GM12878 (cell line): Measurements from ENCODE around the gene OR8U1. TPM values are rescaled to one million over a fixed set of nuclear protein-coding genes. Genes with fewer than 3 reads are reported as not detected.

Source experiments
- ATAC-seq: fragments of 200-7000 bp; cut with Tn5 transposase; 3 replicates; pipeline ENCODE4 v1.9.1; 2020; ENCODE audit warnings: mild to moderate bottlenecking, moderate library complexity
- BruUV-seq: library from RNA; stranded (reverse); fragments of 400-500 nt; replicated peaks from 2 replicates; lab custom pipeline; 2021; lab: Mats Ljungman, UMichigan
- CTCF ChIA-PET: fragments of 300-600 bp; sonication (Branson Sonifier 250); formaldehyde crosslinking; extraction: SDS; loops from one replicate; lab custom pipeline; 2021; ENCODE audit warnings: inconsistent platforms; lab: Yijun Ruan, JAX
- POLR2A ChIA-PET: fragments of 350-600 bp; formaldehyde crosslinking; extraction: SDS; loops from one replicate; lab custom pipeline; 2021; ENCODE audit warnings: inconsistent platforms; lab: Charles Lee
- RAD21 ChIA-PET: fragments of 300-600 bp; sonication (Branson Sonifier 250); formaldehyde crosslinking; loops from one replicate; lab custom pipeline; 2023; ENCODE audit warnings: antibody characterized with exemption; ENCODE audit not compliant: unreplicated experiment; lab: Charles Lee
- SMC1A ChIA-PET: fragments of 300-600 bp; sonication (Branson Sonifier 250); formaldehyde crosslinking; loops from one replicate; lab custom pipeline; 2023; ENCODE audit not compliant: unreplicated experiment, uncharacterized antibody; lab: Charles Lee
- DNase-seq: peaks from one replicate; pipeline ENCODE4 v3.0.0-alpha.2; 2011; ENCODE audit warnings: low read depth, low spot score
- FAIRE-seq: peaks from 3 replicates; lab custom pipeline; 2011; peaks lifted over from hg19 to GRCh38; lab: Jason Lieb, UNC
- H2AFZ ChIP-seq: 2 replicates; pipeline ENCODE4 v1.6.0; 2011; ENCODE audit warnings: low read depth, low read length, control low read depth; ENCODE audit not compliant: control insufficient read depth
- H3K27ac ChIP-seq: 2 replicates; pipeline ENCODE4 v1.5.1; 2011; ENCODE audit warnings: control low read depth; ENCODE audit not compliant: control insufficient read depth, insufficient read depth
- H3K27me3 ChIP-seq, 2 experiments: replicated peaks in 1 of 2; 2 replicates each; pipeline versions ENCODE4 v1.6.0 to v1.6.1; 2011; ENCODE audit warnings: low read length in 1 of 2; ENCODE audit not compliant: control insufficient read depth in 2 of 2, insufficient read depth in 2 of 2
- H3K36me3 ChIP-seq, 2 experiments: 2 replicates each; pipeline ENCODE4 v1.5.1; 2011; ENCODE audit warnings: low read length in 1 of 2; ENCODE audit not compliant: control insufficient read depth in 2 of 2, insufficient read depth in 2 of 2
- H3K4me1 ChIP-seq: 2 replicates; pipeline ENCODE4 v1.6.1; 2011; ENCODE audit warnings: mild to moderate bottlenecking, low read length, moderate library complexity, mixed read lengths; ENCODE audit not compliant: control insufficient read depth, insufficient read depth
- H3K4me2 ChIP-seq: 2 replicates; pipeline ENCODE4 v1.6.0; 2011; ENCODE audit warnings: control low read depth; ENCODE audit not compliant: control insufficient read depth, insufficient read depth
- H3K4me3 ChIP-seq: fragments of 200-600 bp; sonication (generic); 2 replicates; pipeline ENCODE4 v1.5.1; 2016
- H3K79me2 ChIP-seq: 2 replicates; pipeline ENCODE4 v1.6.0; 2011; ENCODE audit warnings: low read length; ENCODE audit not compliant: control insufficient read depth, insufficient read depth
- H3K9ac ChIP-seq: 2 replicates; pipeline ENCODE4 v1.8.0; 2011; ENCODE audit warnings: low read length, control low read depth, mixed read lengths; ENCODE audit not compliant: control insufficient read depth, insufficient read depth
- H3K9me3 ChIP-seq: replicated peaks from 3 replicates; pipeline ENCODE4 v1.5.1; 2011; ENCODE audit warnings: mild to moderate bottlenecking, low read length; ENCODE audit not compliant: control insufficient read depth, insufficient read depth
- H4K20me1 ChIP-seq: 2 replicates; pipeline ENCODE4 v1.6.0; 2011; ENCODE audit not compliant: control insufficient read depth, insufficient read depth
- ELK1 ChIP-seq: IDR thresholded peaks from 2 replicates; pipeline ENCODE4 v1.6.1; 2012; ENCODE audit warnings: low read depth, low read length, improper control_type of control experiment
- GABPA ChIP-seq: IDR thresholded peaks from 2 replicates; pipeline ENCODE4 v1.6.1; 2014; ENCODE audit warnings: antibody characterized with exemption, low read depth, mild to moderate bottlenecking, inconsistent platforms
- HDAC6 ChIP-seq: fragments of 200-600 bp; sonication (generic); IDR thresholded peaks from one replicate; pipeline ENCODE4 v1.8.0; 2017; ENCODE audit warnings: antibody characterized with exemption; ENCODE audit not compliant: unreplicated experiment
- IKZF1 ChIP-seq: fragments of 450-650 bp; conservative IDR thresholded peaks from 2 replicates; pipeline ENCODE4 v1.6.1; 2017; ENCODE audit warnings: antibody characterized with exemption, mild to moderate bottlenecking
- MLLT1 ChIP-seq: fragments of 450-650 bp; IDR thresholded peaks from 2 replicates; pipeline ENCODE4 v1.6.1; 2016; ENCODE audit warnings: mild to moderate bottlenecking
- MTA3 ChIP-seq: IDR thresholded peaks from 2 replicates; pipeline ENCODE4 v1.6.1; 2012; ENCODE audit warnings: low read length, inconsistent platforms, borderline replicate concordance
- NFIC ChIP-seq: IDR thresholded peaks from 2 replicates; pipeline ENCODE4 v1.6.1; 2012; ENCODE audit warnings: low read depth, mild to moderate bottlenecking, inconsistent platforms, low read length, moderate library complexity
- PKNOX1 ChIP-seq: fragments of 450-650 bp; IDR thresholded peaks from 2 replicates; pipeline ENCODE4 v1.6.1; 2016; ENCODE audit warnings: mild to moderate bottlenecking
- SUPT20H ChIP-seq: IDR thresholded peaks from 2 replicates; pipeline ENCODE4 v1.6.1; 2011; ENCODE audit warnings: low read depth, mild to moderate bottlenecking, low read length, moderate library complexity, borderline replicate concordance; ENCODE audit not compliant: control insufficient read depth
- TARDBP ChIP-seq: IDR thresholded peaks from 2 replicates; pipeline ENCODE4 v1.6.1; 2016; ENCODE audit warnings: borderline replicate concordance
- ZNF622 ChIP-seq: fragments of 450-650 bp; IDR thresholded peaks from 2 replicates; pipeline ENCODE4 v1.6.1; 2017; ENCODE audit warnings: mild to moderate bottlenecking, inconsistent platforms
- WGBS: methylation state at CpG from one replicate; pipeline ENCODE4 v1.1.6; 2016; ENCODE audit warnings: low lambda C conversion rate; ENCODE audit not compliant: insufficient replicate concordance, insufficient coverage; ENCODE audit errors: missing lambda C conversion rate; 5-methylcytosine and 5-hydroxymethylcytosine counted together
- in situ Hi-C: fragments of 300-500 bp; cut with MboI; formaldehyde crosslinking; loops from 9 replicates; pipeline ENCODE4 v1.14.3; 2018; ENCODE audit warnings: mixed read lengths
- intact Hi-C: fragments of 100-400 bp; cut with micrococcal nuclease; formaldehyde crosslinking; loops from one replicate; pipeline ENCODE4 v1.14.2; 2022; ENCODE audit not compliant: unreplicated experiment
- polyA plus RNA-seq, 11 experiments: library from polyadenylated mRNA; depleted of rRNA in 4 of 11; unstranded in 6 of 11; stranded (reverse) in 5 of 11; fragments of >200 nt; fragmentation: Nextera tagmentation in 4 of 11; fragmentation: Illumina TruSeq in 1 of 11; extraction: Ambion mirVana in 4 of 11; extraction: Trizol in 1 of 11; gene quantifications; 1 replicate in 1 of 11; 2 replicates in 10 of 11; pipeline versions ENCODE4 v1.2.1 to v1.2.3, GENCODE V29; 2011 to 2016; ENCODE audit warnings: inconsistent platforms in 2 of 11, missing spikeins in 2 of 11, low read depth in 1 of 11
- total RNA-seq, 4 experiments: library from RNA; depleted of rRNA in 3 of 4; stranded (reverse); fragments of >200 nt in 3 of 4; fragmentation: Illumina TruSeq in 1 of 4; extraction: Trizol in 1 of 4; gene quantifications; 2 replicates each; pipeline versions ENCODE4 v1.2.1 to v1.2.3, GENCODE V29; 2013 to 2021

The OR8U1 gene
- total and polyA plus RNA-seq, 10 of the 15 experiments (the other 5 are each of a cell fraction or from before 2014, with no cell fraction given) = not detected

GRCh38 chr11:56410801-56411200, 35.4 kb downstream of the OR8U1 start (continued):
- no peak for TF ChIP-seq TARDBP
- no peak for TF ChIP-seq MTA3
- TF ChIP-seq, all 136 proteins: peak for 0

GRCh38 chr11:56412396-56412795, 37.0 kb downstream of the OR8U1 start, which contains the start of gene OR5AL1:
Gene OR5AL1, plus strand, starts transcription at chr11:56412696.
- Histone ChIP-seq H3K27me3 (no peaks in the 10 kb centered on the region), H2AFZ (no peak within 1 kb of the TSS), H3K4me1 (no peaks in the 10 kb centered on the region), H3K9ac (no peak within 1 kb of the TSS), H3K9me3 (no peaks in the 10 kb centered on the region), H4K20me1 (no peaks in the 10 kb centered on the region), H3K4me3 (no peak within 1 kb of the TSS), H3K4me2 (no peak within 1 kb of the TSS), H3K27ac (no peak within 1 kb of the TSS), H3K79me2 (no peaks in the 10 kb centered on the region), H3K36me3 (no peaks in the 10 kb centered on the region)
- ChIA-PET CTCF (no interaction called here), RAD21 (no interaction called here), POLR2A (no interaction called here), SMC1A (no interaction called here)
- FAIRE-seq = no peak
- 13% methylated on average over 1 of the region's 1 CpG for WGBS
- in situ Hi-C loops (no loop called here), intact Hi-C loops (no loop called here)
- no TSS peak for BruUV-seq
- TF ChIP-seq NFIC (no peak), SUPT20H (no peak), PKNOX1 (no peak), ZNF622 (no peak), HDAC6 (no peak), IKZF1 (no peak), ELK1 (no peak), MLLT1 (no peak), GABPA (no peak)
- DNase-seq = no peak
- no peak for ATAC-seq

Other genes with a start within 250 kb of the OR8U1 start
Only the 7 nearest of the 16 such genes appear.
- gene OR5T1, start 101.5 kb upstream of the OR8U1 start, total RNA-seq (2014; rRNA removed) = not detected in 2 replicates
- gene OR5T1, start 101.5 kb upstream of the OR8U1 start, total RNA-seq (2014; rRNA removed; fragmentation: Illumina TruSeq; extraction: Trizol) = not detected in 2 replicates
- gene OR5T1, start 101.5 kb upstream of the OR8U1 start, total RNA-seq (2021) = not detected in 2 replicates
- not detected in 2 replicates for gene OR5T1, start 101.5 kb upstream of the OR8U1 start, polyA plus RNA-seq (2011; rRNA removed)
- gene OR5T1, start 101.5 kb upstream of the OR8U1 start, polyA plus RNA-seq (2014; fragmentation: Illumina TruSeq; extraction: Trizol) = not detected in 2 replicates
- not detected for gene OR5T1, start 101.5 kb upstream of the OR8U1 start, polyA plus RNA-seq (2014; fragmentation: Nextera tagmentation; extraction: Ambion mirVana)
- gene OR5T1, start 101.5 kb upstream of the OR8U1 start, polyA plus RNA-seq (2014; rRNA removed) = not detected in 2 replicates
- not detected for gene OR5T1, start 101.5 kb upstream of the OR8U1 start, polyA plus RNA-seq (2016; fragmentation: Nextera tagmentation; extraction: Ambion mirVana)
- gene OR8H1, start 83.4 kb upstream of the OR8U1 start, total RNA-seq (2014; rRNA removed) = not detected in 2 replicates
- gene OR8H1, start 83.4 kb upstream of the OR8U1 start, total RNA-seq (2014; rRNA removed; fragmentation: Illumina TruSeq; extraction: Trizol) = not detected in 2 replicates
- gene OR8H1, start 83.4 kb upstream of the OR8U1 start, total RNA-seq (2021) = not detected in 2 replicates
- gene OR8H1, start 83.4 kb upstream of the OR8U1 start, polyA plus RNA-seq (2011; rRNA removed) = not detected in 2 replicates
- gene OR8H1, start 83.4 kb upstream of the OR8U1 start, polyA plus RNA-seq (2014; fragmentation: Illumina TruSeq; extraction: Trizol) = not detected in 2 replicates
- gene OR8H1, start 83.4 kb upstream of the OR8U1 start, polyA plus RNA-seq (2014; fragmentation: Nextera tagmentation; extraction: Ambion mirVana) = not detected
- not detected in 2 replicates for gene OR8H1, start 83.4 kb upstream of the OR8U1 start, polyA plus RNA-seq (2014; rRNA removed)
- gene OR8H1, start 83.4 kb upstream of the OR8U1 start, polyA plus RNA-seq (2016; fragmentation: Nextera tagmentation; extraction: Ambion mirVana) = not detected
- gene OR8K3, start 60.5 kb upstream of the OR8U1 start, total RNA-seq (2014; rRNA removed) = not detected in 2 replicates
- gene OR8K3, start 60.5 kb upstream of the OR8U1 start, total RNA-seq (2014; rRNA removed; fragmentation: Illumina TruSeq; extraction: Trizol) = not detected in 2 replicates
- gene OR8K3, start 60.5 kb upstream of the OR8U1 start, total RNA-seq (2021) = not detected in 2 replicates
- not detected in 2 replicates for gene OR8K3, start 60.5 kb upstream of the OR8U1 start, polyA plus RNA-seq (2011; rRNA removed)
- not detected in 2 replicates for gene OR8K3, start 60.5 kb upstream of the OR8U1 start, polyA plus RNA-seq (2014; fragmentation: Illumina TruSeq; extraction: Trizol)
- not detected for gene OR8K3, start 60.5 kb upstream of the OR8U1 start, polyA plus RNA-seq (2014; fragmentation: Nextera tagmentation; extraction: Ambion mirVana)
- gene OR8K3, start 60.5 kb upstream of the OR8U1 start, polyA plus RNA-seq (2014; rRNA removed) = not detected in 2 replicates
- gene OR8K3, start 60.5 kb upstream of the OR8U1 start, polyA plus RNA-seq (2016; fragmentation: Nextera tagmentation; extraction: Ambion mirVana) = not detected
- gene OR8K1, start 29.6 kb upstream of the OR8U1 start, total RNA-seq (2014; rRNA removed) = not detected in 2 replicates
- gene OR8K1, start 29.6 kb upstream of the OR8U1 start, total RNA-seq (2014; rRNA removed; fragmentation: Illumina TruSeq; extraction: Trizol) = not detected in 2 replicates
- gene OR8K1, start 29.6 kb upstream of the OR8U1 start, total RNA-seq (2021) = not detected in 2 replicates
- gene OR8K1, start 29.6 kb upstream of the OR8U1 start, polyA plus RNA-seq (2011; rRNA removed) = not detected in 2 replicates
- not detected in 2 replicates for gene OR8K1, start 29.6 kb upstream of the OR8U1 start, polyA plus RNA-seq (2014; fragmentation: Illumina TruSeq; extraction: Trizol)
- gene OR8K1, start 29.6 kb upstream of the OR8U1 start, polyA plus RNA-seq (2014; fragmentation: Nextera tagmentation; extraction: Ambion mirVana) = not detected
- gene OR8K1, start 29.6 kb upstream of the OR8U1 start, polyA plus RNA-seq (2014; rRNA removed) = not detected in 2 replicates
- gene OR8K1, start 29.6 kb upstream of the OR8U1 start, polyA plus RNA-seq (2016; fragmentation: Nextera tagmentation; extraction: Ambion mirVana) = not detected
- not detected in 2 replicates for gene OR8J1, start 21.3 kb upstream of the OR8U1 start, total RNA-seq (2014; rRNA removed)
- not detected in 2 replicates for gene OR8J1, start 21.3 kb upstream of the OR8U1 start, total RNA-seq (2014; rRNA removed; fragmentation: Illumina TruSeq; extraction: Trizol)
- gene OR8J1, start 21.3 kb upstream of the OR8U1 start, total RNA-seq (2021) = not detected in 2 replicates
- gene OR8J1, start 21.3 kb upstream of the OR8U1 start, polyA plus RNA-seq (2011; rRNA removed) = not detected in 2 replicates
- not detected in 2 replicates for gene OR8J1, start 21.3 kb upstream of the OR8U1 start, polyA plus RNA-seq (2014; fragmentation: Illumina TruSeq; extraction: Trizol)
- gene OR8J1, start 21.3 kb upstream of the OR8U1 start, polyA plus RNA-seq (2014; fragmentation: Nextera tagmentation; extraction: Ambion mirVana) = not detected
- not detected in 2 replicates for gene OR8J1, start 21.3 kb upstream of the OR8U1 start, polyA plus RNA-seq (2014; rRNA removed)
- gene OR8J1, start 21.3 kb upstream of the OR8U1 start, polyA plus RNA-seq (2016; fragmentation: Nextera tagmentation; extraction: Ambion mirVana) = not detected
- gene OR5AL1, start 37.1 kb downstream of the OR8U1 start, total RNA-seq (2014; rRNA removed) = not detected in 2 replicates
- gene OR5AL1, start 37.1 kb downstream of the OR8U1 start, total RNA-seq (2014; rRNA removed; fragmentation: Illumina TruSeq; extraction: Trizol) = not detected in 2 replicates
- gene OR5AL1, start 37.1 kb downstream of the OR8U1 start, total RNA-seq (2021) = not detected in 2 replicates
- gene OR5AL1, start 37.1 kb downstream of the OR8U1 start, polyA plus RNA-seq (2011; rRNA removed) = not detected in 2 replicates
- gene OR5AL1, start 37.1 kb downstream of the OR8U1 start, polyA plus RNA-seq (2014; fragmentation: Illumina TruSeq; extraction: Trizol) = not detected in 2 replicates
- not detected for gene OR5AL1, start 37.1 kb downstream of the OR8U1 start, polyA plus RNA-seq (2014; fragmentation: Nextera tagmentation; extraction: Ambion mirVana)
- not detected in 2 replicates for gene OR5AL1, start 37.1 kb downstream of the OR8U1 start, polyA plus RNA-seq (2014; rRNA removed)
- gene OR5AL1, start 37.1 kb downstream of the OR8U1 start, polyA plus RNA-seq (2016; fragmentation: Nextera tagmentation; extraction: Ambion mirVana) = not detected
- gene OR5M3, start 97.7 kb downstream of the OR8U1 start, total RNA-seq (2014; rRNA removed) = not detected in 2 replicates
- gene OR5M3, start 97.7 kb downstream of the OR8U1 start, total RNA-seq (2014; rRNA removed; fragmentation: Illumina TruSeq; extraction: Trizol) = not detected in 2 replicates
- gene OR5M3, start 97.7 kb downstream of the OR8U1 start, total RNA-seq (2021) = not detected in 2 replicates
- not detected in 2 replicates for gene OR5M3, start 97.7 kb downstream of the OR8U1 start, polyA plus RNA-seq (2011; rRNA removed)
- gene OR5M3, start 97.7 kb downstream of the OR8U1 start, polyA plus RNA-seq (2014; fragmentation: Illumina TruSeq; extraction: Trizol) = not detected in 2 replicates
- not detected for gene OR5M3, start 97.7 kb downstream of the OR8U1 start, polyA plus RNA-seq (2014; fragmentation: Nextera tagmentation; extraction: Ambion mirVana)
- not detected in 2 replicates for gene OR5M3, start 97.7 kb downstream of the OR8U1 start, polyA plus RNA-seq (2014; rRNA removed)
- gene OR5M3, start 97.7 kb downstream of the OR8U1 start, polyA plus RNA-seq (2016; fragmentation: Nextera tagmentation; extraction: Ambion mirVana) = not detected